ENCODE measurements around the gene IGLL1.
"Not testable (repeated sequence)": the region's sequence is repeated elsewhere in the genome, so short reads cannot be mapped to it uniquely, and the experiment has no call there.

Gene IGLL1

GRCh38 chr22:23579870-23580575 is at the start of gene IGLL1:
IGLL1 (minus strand) TSS chr22:23580290; CDS start chr22:23580190, 100 bp downstream.
- DNase-seq: no peak

GRCh38 chr22:23628056-23628743 is 48.1 kb upstream of the IGLL1 start:
- DNase-seq: not testable (repeated sequence)

DNA sequence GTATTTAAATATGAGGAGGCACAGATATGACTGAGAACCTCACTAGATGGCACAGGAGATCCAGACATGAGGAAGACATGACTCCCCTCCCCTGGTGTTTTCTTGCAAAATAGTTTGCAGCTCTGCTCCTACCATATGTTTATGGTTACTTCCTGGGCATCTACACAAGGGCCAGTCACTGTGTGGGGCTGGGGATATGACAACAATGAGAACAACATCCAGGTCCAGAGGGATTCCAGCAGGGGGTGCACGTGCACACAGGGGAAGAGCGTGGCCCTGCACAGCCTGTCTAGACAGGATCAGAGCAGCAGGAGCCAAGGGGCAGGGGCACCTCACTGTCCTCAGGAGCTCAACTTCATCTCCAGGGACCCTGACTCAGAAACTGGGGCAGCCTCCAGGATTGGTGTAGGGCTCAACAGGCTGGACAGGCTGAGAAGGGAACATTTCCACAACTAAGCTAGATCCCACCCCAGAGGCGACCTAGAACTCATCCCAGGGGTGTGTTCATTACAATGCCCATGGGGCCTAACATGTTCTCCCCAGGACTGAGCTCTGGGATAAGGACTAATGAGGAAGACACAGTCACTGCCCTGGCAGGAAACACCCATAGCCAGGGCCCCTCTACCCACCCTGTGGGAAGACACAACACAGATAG is 47.4 kb upstream of the IGLL1 start:
- peak; percentile 66 for DNase-seq

DNA sequence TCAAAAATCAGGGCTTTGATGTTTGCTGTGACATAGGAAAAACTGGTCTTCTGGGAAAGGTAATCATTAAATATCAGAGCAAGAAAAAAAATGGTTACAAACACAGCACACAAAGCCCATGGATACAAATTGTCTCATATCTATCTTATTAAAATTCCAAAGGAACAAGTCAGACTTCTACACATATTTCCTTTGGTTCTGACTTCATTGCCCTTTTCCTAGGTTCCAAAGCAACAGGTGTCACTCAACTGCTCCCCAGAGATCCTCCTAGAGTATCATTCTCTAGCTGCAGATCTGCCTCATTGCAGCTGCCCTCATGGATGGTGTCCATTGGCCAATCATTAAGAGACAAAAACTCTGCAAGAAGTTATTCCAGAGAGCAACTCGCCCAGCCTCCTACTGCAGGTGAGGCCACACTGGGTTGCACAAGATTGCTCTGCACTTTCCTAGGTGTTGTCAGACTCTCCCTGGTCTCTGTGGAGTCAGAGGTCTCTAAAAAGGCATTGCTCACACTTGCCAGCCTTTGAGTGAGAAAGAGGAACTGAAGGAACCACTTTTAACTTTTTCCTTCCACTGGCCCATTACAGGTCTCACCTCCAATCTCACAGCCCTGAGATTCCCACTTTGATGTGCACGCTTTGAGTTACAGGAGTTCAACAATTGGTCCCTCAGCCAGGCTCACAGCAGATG is 46.3 kb upstream of the IGLL1 start:
- no peak for DNase-seq

DNA sequence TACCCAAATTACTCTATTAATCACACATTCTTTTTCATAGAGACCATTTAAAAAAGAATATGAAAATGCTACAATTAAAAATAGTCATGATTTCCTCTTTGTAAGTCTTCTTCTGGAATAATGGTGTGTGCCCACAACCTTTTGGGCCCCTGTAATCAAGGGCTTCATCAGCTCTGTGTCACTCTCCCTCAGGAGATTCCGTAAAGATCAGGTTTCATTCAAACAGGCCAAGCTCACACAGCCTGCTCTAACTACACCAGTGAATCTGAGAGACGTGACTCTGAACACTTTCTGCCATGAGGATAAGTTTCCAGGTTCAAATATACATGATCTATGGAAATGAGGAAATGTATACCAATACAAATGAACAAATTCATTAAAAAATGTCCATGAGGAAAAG is 42.5 kb upstream of the IGLL1 start:
- no peak for DNase-seq

DNA sequence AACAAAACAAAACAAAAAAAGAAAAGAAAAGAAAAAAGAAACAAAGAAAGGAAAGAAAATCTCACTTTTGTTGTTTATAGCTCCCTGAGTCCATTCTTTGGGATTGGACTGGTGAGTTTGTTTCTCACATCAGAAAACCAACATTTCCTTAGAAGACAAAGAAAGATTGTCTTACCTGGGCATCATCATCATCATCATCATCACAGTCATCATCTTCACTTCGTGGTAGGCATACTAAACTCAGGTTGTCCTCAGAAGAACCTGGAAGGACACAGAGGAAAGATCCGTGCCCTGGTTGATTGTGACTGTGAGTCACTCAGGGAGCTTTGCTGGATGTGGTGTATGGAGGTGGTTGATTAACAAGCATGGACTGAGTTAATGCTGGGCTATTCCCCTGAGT is 41.8 kb upstream of the IGLL1 start:
- not testable (repeated sequence) for DNase-seq

DNA sequence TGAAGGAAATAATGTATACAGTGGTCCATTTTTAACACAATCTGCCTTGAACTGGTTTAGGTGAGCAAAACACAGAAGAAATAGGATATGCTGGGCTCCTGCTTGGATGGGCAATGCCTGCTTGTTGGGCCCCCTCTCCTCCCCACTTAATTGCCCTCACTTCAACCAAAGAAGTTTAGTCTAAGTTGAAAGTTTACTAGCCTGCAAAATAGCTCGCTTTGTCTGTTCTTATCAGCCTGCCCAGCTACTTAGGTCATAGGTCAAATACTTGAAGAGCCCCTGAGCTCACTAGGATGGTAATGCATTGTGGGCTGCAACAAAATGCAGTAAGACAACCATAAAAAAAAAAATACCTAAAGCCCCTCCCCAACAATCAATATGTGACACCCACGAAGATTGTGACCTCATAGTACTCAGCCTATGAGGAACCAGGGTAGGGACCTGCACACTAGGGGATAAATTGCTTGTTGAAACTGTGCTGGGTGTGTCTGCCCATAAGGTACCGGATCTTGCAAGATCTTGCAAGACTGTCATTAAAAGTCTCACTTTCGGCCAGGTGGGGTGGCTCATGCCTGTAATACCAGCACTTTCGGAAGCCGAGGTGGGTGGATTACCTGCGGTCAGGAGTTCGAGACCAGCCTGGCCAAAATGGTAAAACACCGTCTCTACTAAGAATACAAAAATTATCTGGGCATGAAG is 41.1 kb upstream of the IGLL1 start:
- no peak for DNase-seq

DNA sequence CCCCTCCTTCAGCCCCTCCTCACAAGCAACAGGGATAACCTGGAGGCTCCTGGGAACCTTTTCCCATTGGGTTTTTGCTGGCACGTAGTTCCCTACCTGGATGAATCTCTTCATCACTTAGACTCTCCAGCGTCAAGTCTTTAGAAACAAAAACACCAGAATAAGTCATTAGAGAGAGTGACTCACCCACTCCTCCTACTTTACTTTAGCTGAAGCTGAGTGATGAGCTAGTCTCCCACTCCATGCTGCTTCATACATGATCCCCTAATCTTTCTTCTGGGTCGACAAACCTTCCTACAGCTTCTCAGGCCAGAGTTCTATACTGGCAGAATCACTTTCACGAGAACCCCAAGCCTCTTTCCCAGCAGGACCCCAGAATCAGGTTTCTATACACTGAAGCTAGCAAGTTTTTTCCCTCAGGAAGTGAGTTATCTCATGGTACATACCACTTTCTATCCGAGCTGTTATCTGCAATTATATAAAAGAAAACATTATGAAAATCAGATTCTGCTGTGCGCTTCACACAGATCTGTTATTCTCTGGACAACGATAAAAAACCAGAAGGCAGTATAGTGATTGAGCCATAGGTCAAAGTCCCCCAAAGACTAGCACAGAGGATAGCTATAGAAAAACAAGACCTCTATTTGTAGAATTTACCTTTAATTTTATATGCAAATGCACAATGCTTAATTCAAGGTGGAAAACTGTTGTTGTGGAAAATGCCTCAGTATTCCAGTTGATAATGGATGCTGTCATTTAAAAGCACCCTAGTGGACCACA is 33.3 kb upstream of the IGLL1 start:
- DNase-seq: no peak

DNA sequence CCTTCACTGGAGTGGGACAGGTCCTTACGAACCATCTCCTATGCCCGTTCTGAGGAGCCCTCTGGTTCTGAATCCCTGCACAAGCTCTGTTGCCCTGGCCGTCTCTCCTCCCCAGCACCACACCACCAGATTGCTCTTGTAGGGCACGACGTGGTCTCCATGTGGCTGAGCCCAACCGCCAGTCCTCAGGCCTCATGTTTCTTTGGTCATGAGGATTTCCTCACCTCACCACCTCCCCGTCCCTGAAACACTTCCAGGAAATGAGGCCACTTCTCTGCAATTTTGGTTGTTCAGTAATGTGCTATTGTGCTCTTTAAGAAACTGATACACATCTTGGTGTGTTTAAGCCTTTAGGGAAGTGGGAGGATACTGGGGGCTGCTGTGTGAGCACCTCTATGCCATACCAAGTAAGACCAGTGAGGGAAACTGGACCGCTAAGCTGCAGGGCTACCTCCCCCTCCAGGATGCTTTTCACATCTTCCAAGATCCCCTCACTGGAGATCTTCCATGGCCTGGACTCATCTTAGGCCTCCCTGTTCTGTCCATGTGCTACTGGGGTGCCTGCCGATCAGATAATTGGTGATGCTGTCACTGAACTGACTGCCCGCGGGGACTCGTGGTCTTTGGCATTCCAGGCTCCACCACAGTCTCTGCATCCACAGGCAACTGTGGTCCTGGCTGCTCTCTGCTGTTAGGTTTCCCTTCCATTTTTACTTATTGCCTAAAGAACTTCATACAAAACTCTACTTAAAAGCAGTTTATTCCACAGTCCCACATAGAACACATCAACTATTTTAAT is 30.1 kb upstream of the IGLL1 start:
- no peak for DNase-seq

GRCh38 chr22:23608583-23608982 is 28.5 kb upstream of the IGLL1 start:
- peak; percentile 81 for DNase-seq

- no peak for DNase-seq
These were observed 26.4 kb upstream of the IGLL1 start for GRCh38 chr22:23606204-23607131.

DNA sequence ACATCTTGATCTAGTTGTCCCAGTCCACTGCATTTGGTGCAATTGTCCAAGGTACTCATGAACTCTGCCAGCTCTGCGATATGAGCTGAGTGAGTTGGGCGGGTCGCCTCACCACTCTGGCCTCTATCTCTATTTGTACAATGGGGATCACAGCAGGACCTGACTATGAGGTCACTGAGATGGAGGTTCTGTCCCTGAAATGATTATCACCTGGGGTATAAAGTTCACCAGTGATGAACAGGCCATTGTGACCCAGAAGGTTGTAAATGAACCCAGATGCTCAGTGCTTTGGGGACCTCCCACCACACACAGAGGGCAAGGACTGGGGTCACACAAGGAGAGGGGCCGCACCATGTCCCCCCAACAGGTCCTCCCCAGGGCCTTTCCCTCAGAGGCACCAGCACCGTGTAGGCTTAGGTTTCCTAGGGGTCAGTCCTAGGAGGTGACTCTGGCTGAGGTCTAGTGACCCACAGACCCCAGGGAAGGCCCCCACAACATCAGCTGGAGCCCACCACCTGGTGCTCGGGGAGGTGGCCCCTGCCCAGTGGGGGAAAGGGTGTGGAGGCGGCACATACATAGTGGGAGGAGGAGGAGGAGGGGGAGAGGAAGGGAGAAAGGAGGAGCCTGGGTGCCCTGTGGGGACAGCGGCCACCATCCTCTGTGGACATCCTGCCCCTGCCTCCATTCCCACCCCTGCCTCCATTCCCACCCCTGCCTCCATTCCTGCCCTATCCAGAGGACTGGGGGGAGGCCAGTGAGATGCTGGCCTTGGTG is 25.0 kb upstream of the IGLL1 start:
- no peak for DNase-seq

GRCh38 chr22:23603266-23603665 is 23.2 kb upstream of the IGLL1 start:
- DNase-seq: no peak

GRCh38 chr22:23598805-23599518 is 18.9 kb upstream of the IGLL1 start:
- DNase-seq: no peak

- DNase-seq: not testable (repeated sequence)
These were observed 17.6 kb upstream of the IGLL1 start for GRCh38 chr22:23597576-23598268.

- DNase-seq: not testable (repeated sequence)
These were observed 15.8 kb upstream of the IGLL1 start for GRCh38 chr22:23595904-23596303.

DNA sequence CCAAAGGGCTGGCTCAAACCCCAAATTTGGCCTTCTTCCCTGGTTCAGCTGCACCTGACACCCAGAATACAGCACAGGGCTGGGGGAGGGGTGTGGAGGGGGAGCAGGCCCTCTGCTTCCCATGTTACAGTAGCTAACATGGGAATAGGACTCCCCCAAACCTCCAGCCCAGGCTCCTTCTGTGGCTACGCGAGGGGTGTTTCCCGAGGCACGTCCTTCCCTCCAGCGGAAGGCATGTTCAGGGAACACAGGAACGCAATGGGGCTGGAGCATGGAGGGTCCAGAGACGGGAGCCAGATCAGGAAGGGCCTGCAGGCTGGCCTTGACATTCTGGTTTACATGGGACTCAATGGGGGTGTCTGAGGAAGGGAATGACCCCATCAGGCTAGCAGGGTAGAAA is 11.8 kb upstream of the IGLL1 start:
- no peak for DNase-seq
